Neural cell (in vitro differentiated cells): ENCODE data around the gene LRRC8C. TPM values are rescaled to one million over a fixed set of nuclear protein-coding genes. Genes with fewer than 3 reads are reported as not detected.

ENCODE experiments used
- H2AFZ ChIP-seq: fragments of 200-600, 300-800 bp; sonication (generic), shearing (Covaris generic); 2 replicates; pipeline ENCODE4 v1.6.0; 2014; ENCODE audit warnings: low read depth, mild to moderate bottlenecking, antibody characterized with exemption, low read length, moderate library complexity
- H3F3A ChIP-seq: fragments of 200-600 bp; shearing (Covaris generic); 2 replicates; pipeline ENCODE4 v1.6.1; 2016; ENCODE audit warnings: mild to moderate bottlenecking, moderate library complexity, mixed read lengths, antibody characterized with exemption, low read length; ENCODE audit not compliant: insufficient read depth, poor library complexity, severe bottlenecking
- H3K27ac ChIP-seq: fragments of 200-600, 300-800 bp; sonication (generic), shearing (Covaris generic); 2 replicates; pipeline ENCODE4 v1.5.1; 2014; ENCODE audit warnings: mild to moderate bottlenecking, low read length, moderate library complexity
- H3K27me3 ChIP-seq: fragments of 300-800, 200-600 bp; sonication (generic), shearing (Covaris generic); 2 replicates; pipeline ENCODE4 v1.6.0; 2014; ENCODE audit warnings: mild to moderate bottlenecking, low read depth, low read length, moderate library complexity; ENCODE audit not compliant: insufficient read depth
- H3K36me3 ChIP-seq: fragments of 300-800, 200-600 bp; sonication (generic), shearing (Covaris generic); 2 replicates; pipeline ENCODE4 v1.5.1; 2014; ENCODE audit warnings: mild to moderate bottlenecking, antibody characterized with exemption, low read length, moderate library complexity; ENCODE audit not compliant: insufficient read depth
- H3K4me2 ChIP-seq: fragments of 300-800, 200-600 bp; sonication (generic), shearing (Covaris generic); 2 replicates; pipeline ENCODE4 v1.6.0; 2014; ENCODE audit warnings: mild to moderate bottlenecking, low read length
- H3K4me3 ChIP-seq: fragments of 300-800, 200-600 bp; sonication (generic), shearing (Covaris generic); 2 replicates; pipeline ENCODE4 v1.5.1; 2014; ENCODE audit warnings: mild to moderate bottlenecking, low read length, moderate library complexity
- H3K79me2 ChIP-seq: fragments of 200-600 bp; shearing (Covaris generic); replicated peaks from 2 replicates; pipeline ENCODE4 v1.6.0; 2014; ENCODE audit warnings: mild to moderate bottlenecking, low read length, moderate library complexity; ENCODE audit not compliant: insufficient read depth
- H3K9ac ChIP-seq: fragments of 300-800, 200-600 bp; sonication (generic), shearing (Covaris generic); 2 replicates; pipeline ENCODE4 v1.6.1; 2016; ENCODE audit warnings: mild to moderate bottlenecking, low read length, mixed read lengths
- H3K9me2 ChIP-seq: fragments of 200-600 bp; shearing (Covaris generic); 2 replicates; pipeline ENCODE4 v1.6.1; 2016; ENCODE audit warnings: mild to moderate bottlenecking, low read length, mixed read lengths; ENCODE audit not compliant: insufficient read depth
- H3K9me3 ChIP-seq: fragments of 200-600, 300-800 bp; sonication (generic), shearing (Covaris generic); 2 replicates; pipeline ENCODE4 v1.6.1; 2016; ENCODE audit warnings: mild to moderate bottlenecking, mixed run types, low read length, moderate library complexity, mixed read lengths
- H4K20me1 ChIP-seq: fragments of 200-600 bp; shearing (Covaris generic); 2 replicates; pipeline ENCODE4 v1.6.1; 2016; ENCODE audit warnings: mild to moderate bottlenecking, mixed run types; ENCODE audit not compliant: insufficient read depth
- CTCF ChIP-seq: fragments of 450-650 bp; IDR thresholded peaks from 2 replicates; pipeline ENCODE4 v1.5.1; 2014; ENCODE audit warnings: antibody characterized with exemption, mild to moderate bottlenecking, moderate library complexity; ENCODE audit not compliant: poor library complexity, severe bottlenecking
- EP300 ChIP-seq: fragments of 450-650 bp; conservative IDR thresholded peaks from 2 replicates; pipeline ENCODE4 v1.6.1; 2014; ENCODE audit warnings: antibody characterized with exemption, mild to moderate bottlenecking, moderate library complexity; ENCODE audit not compliant: poor library complexity, severe bottlenecking
- EZH2 ChIP-seq: fragments of 200-600, 300-800 bp; shearing (Covaris generic), sonication (generic); IDR thresholded peaks from 2 replicates; pipeline ENCODE4 v1.6.1; 2014; ENCODE audit warnings: antibody characterized with exemption, low read length, borderline replicate concordance, mild to moderate bottlenecking; ENCODE audit not compliant: insufficient read depth, poor library complexity, severe bottlenecking
- MXI1 ChIP-seq: fragments of 450-650 bp; conservative IDR thresholded peaks from 2 replicates; pipeline ENCODE4 v1.6.1; 2014; ENCODE audit warnings: antibody characterized with exemption, mild to moderate bottlenecking; ENCODE audit not compliant: poor library complexity, severe bottlenecking
- POLR2AphosphoS5 ChIP-seq: IDR thresholded peaks from 2 replicates; pipeline ENCODE4 v1.6.1; 2012
- RAD21 ChIP-seq: fragments of 450-650 bp; conservative IDR thresholded peaks from 2 replicates; pipeline ENCODE4 v1.6.1; 2014; ENCODE audit warnings: antibody characterized with exemption, mild to moderate bottlenecking, moderate library complexity
- SMC3 ChIP-seq: fragments of 450-650 bp; conservative IDR thresholded peaks from 2 replicates; pipeline ENCODE4 v1.6.1; 2014; ENCODE audit warnings: antibody characterized with exemption, mild to moderate bottlenecking, moderate library complexity; ENCODE audit not compliant: poor library complexity
- TAF1 ChIP-seq: IDR thresholded peaks from 2 replicates; pipeline ENCODE4 v1.6.1; 2012; ENCODE audit warnings: low read depth
- polyA plus RNA-seq: library from polyadenylated mRNA; depleted of rRNA; stranded (reverse); fragments of >200 nt; gene quantifications from 2 replicates; pipeline ENCODE4 v1.2.3, GENCODE V29; 2014
- TF ChIP-seq, protein P1 (sequence below): IDR thresholded peaks from 2 replicates; pipeline ENCODE4 v1.6.1; 2012; ENCODE audit warnings: borderline replicate concordance

LRRC8C gene
- polyA plus RNA-seq, 1 donor from 2014 or later = 0.78 TPM

- Histone ChIP-seq H3K9me3 (no peaks in the 10 kb centered on the region), H3F3A (no peaks in the 10 kb centered on the region), H3K4me3 (no peak overlapping the region), H4K20me1 (no peaks in the 10 kb centered on the region), H3K27me3 (no peaks in the 10 kb centered on the region), H3K9me2 (no peaks in the 10 kb centered on the region), H3K79me2 (no peaks in the 10 kb centered on the region), H3K4me2 (no peak overlapping the region), H3K9ac (no peak overlapping the region), H2AFZ (no peak overlapping the region), H3K36me3 (peaks cover 6% of the 10 kb centered on the region), H3K27ac (no peak overlapping the region)
- TF ChIP-seq, protein P1, sequence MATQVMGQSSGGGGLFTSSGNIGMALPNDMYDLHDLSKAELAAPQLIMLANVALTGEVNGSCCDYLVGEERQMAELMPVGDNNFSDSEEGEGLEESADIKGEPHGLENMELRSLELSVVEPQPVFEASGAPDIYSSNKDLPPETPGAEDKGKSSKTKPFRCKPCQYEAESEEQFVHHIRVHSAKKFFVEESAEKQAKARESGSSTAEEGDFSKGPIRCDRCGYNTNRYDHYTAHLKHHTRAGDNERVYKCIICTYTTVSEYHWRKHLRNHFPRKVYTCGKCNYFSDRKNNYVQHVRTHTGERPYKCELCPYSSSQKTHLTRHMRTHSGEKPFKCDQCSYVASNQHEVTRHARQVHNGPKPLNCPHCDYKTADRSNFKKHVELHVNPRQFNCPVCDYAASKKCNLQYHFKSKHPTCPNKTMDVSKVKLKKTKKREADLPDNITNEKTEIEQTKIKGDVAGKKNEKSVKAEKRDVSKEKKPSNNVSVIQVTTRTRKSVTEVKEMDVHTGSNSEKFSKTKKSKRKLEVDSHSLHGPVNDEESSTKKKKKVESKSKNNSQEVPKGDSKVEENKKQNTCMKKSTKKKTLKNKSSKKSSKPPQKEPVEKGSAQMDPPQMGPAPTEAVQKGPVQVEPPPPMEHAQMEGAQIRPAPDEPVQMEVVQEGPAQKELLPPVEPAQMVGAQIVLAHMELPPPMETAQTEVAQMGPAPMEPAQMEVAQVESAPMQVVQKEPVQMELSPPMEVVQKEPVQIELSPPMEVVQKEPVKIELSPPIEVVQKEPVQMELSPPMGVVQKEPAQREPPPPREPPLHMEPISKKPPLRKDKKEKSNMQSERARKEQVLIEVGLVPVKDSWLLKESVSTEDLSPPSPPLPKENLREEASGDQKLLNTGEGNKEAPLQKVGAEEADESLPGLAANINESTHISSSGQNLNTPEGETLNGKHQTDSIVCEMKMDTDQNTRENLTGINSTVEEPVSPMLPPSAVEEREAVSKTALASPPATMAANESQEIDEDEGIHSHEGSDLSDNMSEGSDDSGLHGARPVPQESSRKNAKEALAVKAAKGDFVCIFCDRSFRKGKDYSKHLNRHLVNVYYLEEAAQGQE = no peak
- no peak for TF ChIP-seq MXI1
- TF ChIP-seq EZH2 = no peak
- no peak for TF ChIP-seq SMC3
- no peak for TF ChIP-seq CTCF
- TF ChIP-seq POLR2AphosphoS5 = no peak
- TF ChIP-seq RAD21 = no peak
- TF ChIP-seq EP300 = no peak
- TF ChIP-seq TAF1 = no peak
Measured at GRCh38 chr1:89588480-89588879, 44.4 kb upstream of the LRRC8C start.

GRCh38 chr1:89589515-89589914 lies 43.4 kb upstream of the LRRC8C start:
- H3K36me3 ChIP-seq = peaks cover 5% of the 10 kb centered on the region
- H3K9me3 ChIP-seq = no peaks in the 10 kb centered on the region
- no peaks in the 10 kb centered on the region for H3K79me2 ChIP-seq
- TF ChIP-seq TAF1 (no peak), CTCF (no peak), RAD21 (no peak), MXI1 (no peak), POLR2AphosphoS5 (no peak), SMC3 (no peak), EP300 (no peak), EZH2 (no peak)
- TF ChIP-seq, protein P1 = no peak
- H3K9me2 ChIP-seq = no peaks in the 10 kb centered on the region
- H3K4me3 ChIP-seq = no peak overlapping the region
- H2AFZ ChIP-seq = no peak overlapping the region
- no peaks in the 10 kb centered on the region for H3F3A ChIP-seq
- H3K27ac ChIP-seq = no peak overlapping the region
- H3K4me2 ChIP-seq = no peak overlapping the region
- H4K20me1 ChIP-seq = no peaks in the 10 kb centered on the region
- H3K9ac ChIP-seq = no peak overlapping the region
- no peaks in the 10 kb centered on the region for H3K27me3 ChIP-seq
